ENCODE data around the gene FAM13A.

- TF ChIP-seq POLR2A (IDR thresholded peaks at IDR 0.05) = no peak
- no peak for TF ChIP-seq CTCF (IDR thresholded peaks at IDR 0.05)
- peak in 1 of 3 donors; percentile 18 for TF ChIP-seq POLR2AphosphoS5 (IDR thresholded peaks at IDR 0.05)
- no peak for TF ChIP-seq EP300 (IDR thresholded peaks at IDR 0.05)
Measured at GRCh38 chr4:88807499-88807898, 249.5 kb downstream of the FAM13A start.
